Right forelimb (tissue), 1 donor: Measurements from ENCODE around the gene PMVK.
"Not testable (repeated sequence)": the region's sequence is repeated elsewhere in the genome, so short reads cannot be mapped to it uniquely, and the experiment has no call there.

Experiments
- DNase-seq: peaks from one replicate; pipeline ENCODE4 v3.0.0-alpha.2; 2018

The PMVK gene

DNA sequence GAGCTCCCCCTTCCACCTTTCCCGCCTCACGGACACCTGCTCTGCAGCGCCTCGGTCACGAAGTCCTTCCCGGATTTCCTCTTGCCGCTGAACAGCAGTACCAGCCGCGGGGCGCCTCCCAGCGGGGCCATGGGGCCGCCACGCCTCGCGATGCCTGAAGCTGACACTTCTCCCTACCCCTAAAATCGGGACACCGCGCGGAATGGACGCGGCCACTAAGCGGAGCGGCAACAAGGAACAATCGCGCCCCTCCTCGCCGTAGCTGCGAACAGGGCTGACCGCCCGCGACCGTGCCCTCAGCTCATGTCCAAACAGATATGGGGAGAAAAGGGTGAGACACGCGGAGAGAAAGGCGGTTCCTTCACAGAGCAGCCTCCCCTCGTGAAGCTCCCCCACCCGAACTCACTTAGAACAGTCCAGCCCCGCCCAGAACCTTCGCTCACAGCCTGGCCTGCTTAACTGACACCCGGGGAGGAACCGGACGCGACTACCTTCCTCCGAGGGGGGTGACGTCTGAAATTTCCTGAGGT lies at the start of gene PMVK:
Gene PMVK, minus strand, starts transcription at position 165 of the 530 bp plus-strand sequence. Its CDS starts 34 bp downstream, at position 131.
- peak; percentile 96 for DNase-seq

DNA sequence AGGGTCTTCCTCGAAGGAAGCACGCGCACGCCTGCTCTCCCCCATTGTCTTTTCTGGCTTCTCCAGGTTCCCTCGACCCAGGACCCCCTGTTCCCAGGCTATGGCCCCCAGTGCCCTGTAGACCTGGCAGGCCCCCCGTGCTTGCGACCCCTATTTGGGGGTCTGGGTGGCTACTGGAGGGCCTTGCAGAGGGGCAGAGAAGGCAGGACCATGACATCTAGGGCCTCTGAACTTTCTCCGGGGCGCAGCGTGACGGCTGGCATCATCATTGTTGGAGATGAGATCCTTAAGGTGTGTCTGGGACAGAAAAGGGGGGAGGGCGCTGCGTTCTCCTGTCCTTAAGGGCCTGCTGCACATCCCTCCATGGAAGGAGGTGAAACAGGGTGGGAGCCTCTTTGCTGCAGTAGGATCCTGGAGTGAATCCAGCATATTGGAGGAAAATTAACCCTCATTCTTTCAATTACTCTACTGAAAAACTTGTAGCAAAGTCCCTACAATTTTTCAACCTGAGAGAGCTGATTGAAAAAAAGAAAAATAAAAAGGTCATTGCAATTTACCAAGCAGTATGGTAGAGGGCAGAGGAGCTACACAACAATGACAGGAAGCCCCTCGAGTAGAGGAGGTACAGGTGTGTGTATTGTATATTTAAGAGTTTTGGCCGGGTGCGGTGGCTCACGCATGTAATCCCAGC lies 47.4 kb upstream of the PMVK start:
- DNase-seq, result no peak

DNA sequence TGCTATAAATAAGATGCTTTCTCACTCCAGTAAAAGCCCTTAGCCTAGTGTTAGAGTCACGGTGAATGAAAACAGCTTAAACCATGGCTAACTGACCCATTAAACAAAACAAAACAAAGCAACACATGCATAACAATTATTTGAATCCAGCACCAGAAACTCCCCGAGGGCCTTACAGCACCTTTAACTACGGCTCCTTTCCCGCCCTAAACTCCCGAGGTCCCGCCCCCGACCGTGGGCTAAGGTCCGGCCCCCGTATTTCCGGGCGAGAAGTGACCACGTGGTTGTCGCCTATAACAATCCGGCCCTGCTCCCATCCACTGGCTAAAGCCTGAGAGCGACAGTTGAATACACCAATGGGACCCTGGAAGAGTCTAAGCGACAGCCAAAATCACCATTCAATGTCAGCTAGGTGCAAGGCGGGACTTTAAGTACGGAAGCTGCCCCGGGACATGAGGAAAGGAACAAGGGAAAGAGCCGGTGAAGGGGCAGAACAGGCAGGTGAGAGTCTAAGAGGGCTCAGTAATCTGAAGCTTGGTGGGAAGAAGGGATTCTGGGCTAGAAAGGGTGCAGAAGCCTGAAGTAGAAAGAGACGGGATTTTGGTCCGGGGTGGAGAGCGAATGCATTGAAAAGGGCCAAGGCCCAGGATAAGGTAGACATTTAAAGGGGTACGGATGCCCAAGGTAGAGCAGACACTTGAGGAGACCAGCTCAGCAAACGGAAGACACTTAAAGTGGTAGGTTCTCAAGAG lies 46.6 kb upstream of the PMVK start, which contains the start of gene FLAD1:
Gene FLAD1, plus strand, starts transcription at position 448 of the 752 bp plus-strand sequence. CDS start 351 bp downstream, outside the sequence.
- DNase-seq, result peak; percentile 94

DNA sequence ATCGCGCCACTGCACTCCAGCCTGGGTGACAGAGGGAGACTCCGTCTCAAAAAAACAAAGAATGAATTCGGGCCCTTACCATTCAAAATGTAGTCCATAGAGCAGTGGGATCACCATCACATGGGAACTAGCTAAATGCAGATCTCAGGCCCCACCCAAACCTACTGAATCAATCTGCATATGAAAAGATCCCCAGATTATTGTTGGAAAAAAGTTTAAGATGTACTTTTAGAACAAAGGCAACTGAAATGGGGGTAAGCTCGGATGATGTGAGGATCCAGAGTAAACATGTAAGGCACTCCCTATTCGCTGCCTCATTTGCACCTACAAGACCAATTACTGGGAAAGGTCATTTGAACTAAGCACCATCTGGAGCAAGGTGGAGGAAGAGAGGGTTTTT lies 45.8 kb upstream of the PMVK start:
- no peak for DNase-seq

DNA sequence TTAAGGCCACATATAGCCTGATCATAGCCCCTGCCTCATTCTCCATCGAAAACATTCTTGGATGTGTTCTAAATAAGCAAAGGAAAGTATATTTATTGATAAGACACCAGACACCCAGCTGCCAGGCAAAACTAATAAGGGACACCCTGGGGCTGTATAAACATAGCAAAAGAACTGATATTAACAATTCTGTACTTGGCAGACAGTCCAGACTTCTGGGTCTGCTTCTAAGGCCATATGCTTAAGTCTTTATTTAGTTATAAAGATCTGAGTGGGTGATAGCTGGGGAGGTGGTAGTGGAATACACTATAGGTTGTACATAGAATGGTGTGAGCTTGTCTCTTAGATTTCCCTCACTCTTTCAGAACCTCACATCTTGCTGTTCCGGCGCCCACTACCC lies 41.8 kb upstream of the PMVK start:
- no peak for DNase-seq

DNA sequence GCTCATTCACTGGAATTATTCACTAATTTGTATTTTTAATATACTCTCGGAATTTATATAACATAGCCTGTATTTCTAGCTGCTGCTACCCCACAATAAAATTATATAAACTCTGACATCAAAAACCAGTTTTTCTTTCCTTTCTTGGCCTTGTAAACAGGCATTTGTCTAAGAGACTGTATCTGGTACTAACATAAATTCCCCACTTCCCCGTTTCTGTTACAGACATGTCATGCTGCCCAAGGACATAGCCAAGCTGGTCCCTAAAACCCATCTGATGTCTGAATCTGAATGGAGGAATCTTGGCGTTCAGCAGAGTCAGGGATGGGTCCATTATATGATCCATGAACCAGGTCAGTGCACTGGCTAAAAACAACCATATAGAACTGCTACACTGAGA lies 41.2 kb upstream of the PMVK start:
- not testable (repeated sequence) for DNase-seq

DNA sequence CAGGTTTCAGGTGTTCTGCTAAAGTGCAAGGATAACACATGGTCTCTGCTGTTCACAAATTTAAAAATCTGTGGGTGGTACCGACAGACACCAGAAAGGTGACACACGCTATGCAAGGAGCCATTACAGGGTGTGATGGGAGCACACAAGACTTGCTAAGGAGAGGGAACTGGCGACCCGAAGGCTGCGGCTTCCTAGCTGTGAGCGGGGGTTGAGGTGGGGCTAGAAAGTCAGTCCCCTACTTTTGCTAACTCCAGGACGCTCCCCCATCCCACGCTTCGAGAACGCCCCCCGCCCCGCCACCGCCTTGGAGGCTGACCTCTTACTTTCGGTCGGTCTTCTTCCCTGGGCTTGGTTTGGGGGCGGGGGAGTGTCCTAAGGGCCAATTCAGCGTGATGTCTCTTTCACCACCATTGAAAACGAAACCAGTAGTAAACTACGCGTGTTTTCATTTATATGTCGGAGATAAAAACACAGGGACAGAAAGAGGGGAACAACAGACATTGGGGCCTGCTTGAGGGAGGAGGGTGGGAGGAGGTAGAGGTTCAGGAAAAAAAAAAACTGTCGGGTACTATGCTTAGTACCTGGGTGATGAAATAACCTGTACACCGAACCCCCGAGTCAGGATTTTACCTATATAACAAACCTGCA lies 39.0 kb upstream of the PMVK start:
- DNase-seq, result peak; percentile 78

DNA sequence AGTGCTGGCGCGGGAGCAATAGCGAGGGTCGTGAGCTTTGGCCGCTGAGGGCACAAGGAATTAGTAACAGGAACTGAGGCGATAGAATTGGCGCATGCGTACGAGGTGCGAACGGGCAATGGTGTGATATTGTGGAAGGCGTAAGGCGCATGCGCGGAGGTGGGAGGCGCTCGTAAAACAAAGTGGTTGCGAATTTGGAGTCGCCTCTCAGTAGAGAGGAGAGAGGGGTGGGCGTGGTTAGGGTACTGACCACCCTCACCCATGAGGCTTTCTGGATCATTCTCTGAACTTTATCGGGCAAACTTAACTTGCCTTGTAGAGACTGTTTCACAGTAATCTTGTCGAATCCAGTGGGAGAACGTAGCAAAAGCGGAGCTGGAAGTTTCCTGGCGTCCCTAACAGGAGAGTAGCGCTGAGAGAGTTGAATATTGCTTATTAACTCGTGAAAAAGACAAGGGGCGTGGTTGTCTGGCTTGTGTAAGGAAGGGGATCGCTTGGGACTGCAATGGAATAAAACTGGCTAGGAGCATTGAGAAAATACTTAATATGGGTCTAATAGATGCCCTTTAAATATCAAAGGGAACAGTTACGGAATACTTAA lies 38.4 kb upstream of the PMVK start:
- peak; percentile 98 for DNase-seq

DNA sequence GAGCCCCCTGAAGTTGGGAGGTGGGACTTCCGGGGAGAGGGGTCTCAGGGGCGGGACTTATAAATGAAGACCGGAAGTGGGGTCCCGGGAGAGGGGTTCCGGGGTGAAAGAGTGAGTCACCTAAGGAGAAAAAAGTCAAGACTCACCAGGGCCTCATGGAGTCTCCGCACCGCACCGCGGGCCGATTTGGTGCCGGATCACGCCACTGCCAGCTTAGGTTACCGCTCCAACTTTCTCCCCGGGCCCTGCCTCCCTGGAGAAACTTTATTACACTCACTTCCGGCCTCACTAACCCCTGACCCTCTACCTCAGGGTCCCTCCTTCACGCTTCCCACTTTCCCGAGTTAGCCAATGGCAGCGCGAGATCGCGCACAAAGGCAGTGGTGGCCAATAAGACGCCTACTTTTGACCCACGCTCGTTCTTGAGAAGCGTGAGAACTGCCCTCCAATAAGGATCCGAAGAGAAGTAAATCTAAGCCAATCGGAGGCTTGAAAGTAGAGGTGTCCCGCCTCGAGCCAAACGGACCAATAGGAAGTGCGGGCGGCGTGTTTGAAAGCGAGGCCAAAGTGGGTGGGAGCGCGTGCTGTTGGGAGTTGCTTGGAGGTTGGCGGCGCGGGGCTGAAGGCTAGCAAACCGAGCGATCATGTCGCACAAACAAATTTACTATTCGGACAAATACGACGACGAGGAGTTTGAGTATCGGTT lies 37.7 kb upstream of the PMVK start, which contains the start of gene CKS1B:
Gene CKS1B, plus strand, starts transcription at position 580 of the 706 bp plus-strand sequence. Its CDS starts 65 bp downstream, at position 645.
- DNase-seq, result peak; percentile 100

DNA sequence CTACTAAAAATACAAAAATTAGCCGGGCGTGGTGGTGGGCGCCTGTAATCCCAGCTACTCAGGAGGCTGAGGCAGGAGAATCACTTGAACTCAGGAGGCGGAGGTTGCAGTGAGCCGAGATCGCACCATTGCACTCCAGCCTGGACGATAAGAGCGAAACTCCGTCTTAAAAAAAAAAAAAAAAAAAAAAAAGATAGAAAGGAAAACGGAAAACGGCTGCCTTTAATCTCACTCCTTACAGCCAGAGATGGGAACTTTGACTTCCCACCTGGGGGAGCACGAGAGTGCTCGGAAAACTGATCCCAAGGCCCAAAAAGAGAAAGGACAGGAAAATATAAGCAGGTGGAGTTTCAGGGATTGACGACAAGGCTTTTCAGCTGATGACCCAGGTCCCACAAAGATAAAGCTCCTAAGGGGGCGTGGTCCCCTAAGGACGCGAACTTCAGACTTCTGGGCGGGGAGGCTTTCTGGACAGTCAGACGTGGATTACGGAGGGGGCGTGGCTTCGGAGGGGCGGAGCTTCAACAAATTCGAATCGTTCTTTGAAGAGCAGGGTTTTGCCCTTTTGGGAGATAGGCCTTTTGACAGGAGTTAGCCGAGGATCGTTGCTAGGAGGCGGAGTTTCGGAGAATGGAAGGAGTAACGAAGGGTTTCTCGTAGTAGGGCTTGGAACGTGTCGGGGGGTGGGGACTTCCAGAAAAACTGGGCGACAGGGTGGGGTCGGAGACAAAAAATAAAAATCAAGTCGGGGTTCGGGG lies 37.0 kb upstream of the PMVK start:
- peak; percentile 95 for DNase-seq

DNA sequence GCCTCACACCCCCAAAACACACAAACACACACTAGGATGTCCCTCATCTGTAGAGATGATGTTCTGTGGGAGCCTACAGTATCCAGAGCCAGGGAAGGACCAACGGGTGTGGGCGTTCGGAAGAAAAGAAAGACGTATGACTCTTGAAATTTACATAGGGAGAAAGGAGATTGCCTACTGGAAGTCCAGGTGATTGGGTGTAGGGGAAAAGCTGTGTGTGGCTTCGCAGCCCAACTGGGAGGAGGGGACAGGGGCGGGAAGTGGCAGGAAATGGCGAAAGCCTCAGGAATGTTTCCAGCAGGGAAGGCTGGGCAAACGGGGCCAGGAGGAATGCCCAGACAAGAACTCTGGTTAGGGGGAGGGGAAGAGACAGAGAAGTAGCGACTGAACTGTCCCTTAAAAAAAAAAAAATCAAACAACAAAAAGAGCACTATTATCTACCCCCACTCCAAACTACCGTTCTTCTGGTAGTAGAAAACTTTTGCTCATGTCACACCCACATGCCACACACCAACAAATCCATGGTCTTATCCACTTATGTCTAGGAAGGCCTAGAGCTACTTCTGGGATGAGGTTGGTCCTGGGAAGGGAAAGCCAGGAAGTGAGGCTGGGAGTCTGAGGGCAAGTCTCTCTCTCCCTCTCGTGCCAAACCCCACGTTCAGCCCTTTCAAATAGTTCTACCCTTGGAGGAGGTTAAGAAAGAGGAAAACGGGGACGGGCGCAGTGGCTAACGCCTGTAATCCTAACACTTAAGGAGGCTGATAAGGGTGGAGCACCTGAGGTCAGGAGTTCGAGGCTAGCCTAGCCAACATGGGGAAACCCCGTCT lies 36.2 kb upstream of the PMVK start:
- peak; percentile 74 for DNase-seq

DNA sequence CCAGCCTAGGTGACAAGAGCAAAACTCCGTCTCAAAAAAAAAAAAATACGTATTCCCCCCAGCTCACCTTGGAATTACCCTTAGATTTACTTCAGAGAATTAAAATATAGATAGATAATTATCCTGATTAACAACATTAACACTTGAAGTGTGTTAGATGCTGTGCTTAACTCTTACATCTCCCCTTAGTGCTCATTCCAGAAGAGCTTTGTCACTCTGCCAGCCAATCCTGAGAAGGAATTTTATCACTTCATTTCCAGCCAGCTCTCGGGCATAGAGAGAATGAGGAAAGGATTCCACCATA lies 35.6 kb upstream of the PMVK start:
- DNase-seq, result no peak

DNA sequence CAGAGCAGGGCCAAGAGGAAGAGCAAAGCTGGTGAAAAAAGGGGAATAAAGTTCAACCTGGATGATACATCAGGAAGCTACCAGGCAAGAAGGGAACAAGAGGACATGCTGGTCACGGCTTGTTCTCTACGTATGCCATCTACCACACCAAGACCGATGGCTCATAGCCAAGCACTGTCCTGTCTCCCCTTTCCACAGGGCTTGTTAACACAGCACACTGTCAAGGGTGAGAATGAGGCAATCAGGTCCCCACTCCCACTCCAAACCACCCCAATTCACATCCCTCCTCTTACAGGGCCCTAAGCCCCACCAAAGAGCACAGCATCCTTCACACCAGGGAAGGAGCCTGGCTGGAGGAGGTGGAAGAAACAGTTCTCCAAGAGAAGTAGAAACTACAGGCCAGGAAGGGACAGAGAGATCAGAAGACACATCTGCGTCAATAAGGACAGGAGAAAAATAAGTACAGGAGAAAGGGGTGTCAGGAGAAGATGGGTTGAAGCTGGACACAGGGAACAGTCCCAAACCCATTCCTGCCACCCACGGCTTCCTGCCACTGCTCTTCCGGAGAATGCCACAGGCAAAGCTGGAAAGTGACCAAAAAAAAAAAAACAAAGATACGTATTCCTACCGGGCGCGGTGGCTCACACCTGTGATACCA lies 35.0 kb upstream of the PMVK start:
- no peak for DNase-seq

DNA sequence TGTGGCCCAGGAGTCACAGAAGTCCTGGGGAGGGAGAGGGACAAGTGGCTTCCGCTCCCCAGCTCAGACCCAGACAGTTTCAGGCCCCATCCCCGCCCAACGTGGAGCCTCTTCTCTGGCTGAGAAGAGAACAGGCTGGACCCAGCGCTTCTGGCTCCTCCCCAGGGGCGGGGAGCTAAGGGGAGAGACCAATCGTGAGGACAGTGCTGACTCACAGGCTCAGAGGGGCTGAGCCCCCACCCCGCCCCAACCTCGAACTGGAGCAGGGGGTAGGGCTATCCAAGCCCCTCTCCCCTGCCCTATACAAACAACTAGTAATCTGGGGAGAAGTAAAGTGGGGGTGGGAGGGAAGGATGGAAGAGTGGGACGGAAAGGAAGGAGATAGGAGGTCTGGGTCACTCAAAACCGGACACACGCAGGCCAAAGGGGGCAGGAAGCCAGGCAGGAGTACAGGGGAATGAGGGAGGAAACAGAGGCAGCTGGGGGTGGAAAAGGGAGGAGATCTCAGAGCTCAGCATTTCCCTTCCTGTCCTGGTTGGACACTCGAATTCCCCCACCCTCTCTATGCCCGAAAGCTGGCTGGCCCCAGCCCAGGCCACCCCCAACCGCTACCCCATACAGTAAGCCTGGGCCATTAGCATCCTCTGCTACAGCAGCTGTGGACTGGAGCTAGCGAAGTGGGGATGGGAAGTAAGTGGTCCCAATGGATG lies 34.3 kb upstream of the PMVK start, which contains the start of gene SHC1:
Gene SHC1, minus strand, starts transcription at position 117 of the 710 bp plus-strand sequence. CDS start 221 bp downstream, outside the sequence.
- DNase-seq, result peak; percentile 95

DNA sequence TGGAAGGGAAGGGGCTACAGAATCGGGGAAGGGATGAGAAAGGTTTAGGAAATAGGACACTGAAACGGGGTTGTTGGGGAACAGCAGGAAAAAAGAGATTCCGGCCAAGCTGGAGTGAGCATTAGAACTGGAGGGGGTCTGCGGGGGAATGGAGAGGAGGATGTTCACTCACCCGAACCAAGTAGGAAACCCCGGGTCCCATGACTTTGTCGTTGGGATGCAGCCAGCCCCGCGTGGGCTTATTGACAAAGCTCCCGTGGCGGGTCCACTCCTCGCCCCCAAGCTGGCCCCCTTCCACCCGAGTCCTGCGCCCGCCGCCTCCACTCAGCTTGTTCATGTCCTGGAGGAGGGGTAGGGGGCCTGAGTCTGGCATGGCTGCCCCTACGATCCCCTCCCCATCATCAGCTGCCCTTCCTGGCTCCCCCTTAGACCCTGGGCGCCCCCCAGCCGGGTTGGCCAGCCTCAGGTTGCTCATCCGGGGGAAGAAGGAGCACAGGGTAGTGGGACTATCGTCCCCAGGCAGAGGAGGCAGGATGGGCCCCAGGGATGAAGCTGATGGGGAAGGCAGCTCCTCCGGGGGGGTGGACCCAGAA lies 33.4 kb upstream of the PMVK start:
- no peak for DNase-seq

DNA sequence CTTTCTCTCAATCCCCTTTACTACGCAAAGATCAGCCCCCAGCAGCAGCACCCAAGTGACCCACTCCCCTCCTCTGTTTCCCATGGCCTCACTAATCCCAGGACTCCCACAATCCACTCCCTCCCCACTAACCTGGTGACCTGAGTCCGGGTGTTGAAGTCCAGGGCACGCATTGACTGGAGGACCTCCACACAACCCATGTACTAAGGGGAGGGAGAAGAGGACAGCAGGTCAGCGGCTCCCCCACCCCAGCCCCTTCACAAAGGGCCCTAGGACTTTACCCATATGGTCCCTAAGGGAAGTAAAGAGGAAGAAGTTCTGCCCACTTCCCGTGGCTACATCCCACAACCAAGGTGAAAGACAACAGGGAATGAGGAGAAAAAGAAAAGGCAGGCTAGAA lies 32.7 kb upstream of the PMVK start:
- DNase-seq, result no peak

DNA sequence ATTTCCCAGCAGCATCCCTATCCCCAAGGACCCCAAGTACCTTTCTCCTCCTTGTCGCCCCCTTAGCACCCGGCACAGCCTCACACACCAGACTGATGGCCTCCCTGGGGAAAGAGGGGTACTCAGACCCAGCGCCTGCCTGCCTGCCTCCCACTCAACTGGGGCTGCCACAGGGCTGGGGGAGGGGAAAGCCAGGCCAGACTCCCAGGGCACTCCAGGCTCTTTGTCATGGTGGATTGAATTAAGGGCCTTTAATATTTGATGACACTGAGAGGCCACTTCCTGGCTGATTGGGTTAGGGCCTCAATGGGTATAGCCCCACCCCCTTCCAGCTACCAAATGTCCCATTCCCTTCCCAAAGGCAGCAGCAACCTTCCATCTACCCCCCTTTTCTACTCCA lies 32.2 kb upstream of the PMVK start:
- no peak for DNase-seq

DNA sequence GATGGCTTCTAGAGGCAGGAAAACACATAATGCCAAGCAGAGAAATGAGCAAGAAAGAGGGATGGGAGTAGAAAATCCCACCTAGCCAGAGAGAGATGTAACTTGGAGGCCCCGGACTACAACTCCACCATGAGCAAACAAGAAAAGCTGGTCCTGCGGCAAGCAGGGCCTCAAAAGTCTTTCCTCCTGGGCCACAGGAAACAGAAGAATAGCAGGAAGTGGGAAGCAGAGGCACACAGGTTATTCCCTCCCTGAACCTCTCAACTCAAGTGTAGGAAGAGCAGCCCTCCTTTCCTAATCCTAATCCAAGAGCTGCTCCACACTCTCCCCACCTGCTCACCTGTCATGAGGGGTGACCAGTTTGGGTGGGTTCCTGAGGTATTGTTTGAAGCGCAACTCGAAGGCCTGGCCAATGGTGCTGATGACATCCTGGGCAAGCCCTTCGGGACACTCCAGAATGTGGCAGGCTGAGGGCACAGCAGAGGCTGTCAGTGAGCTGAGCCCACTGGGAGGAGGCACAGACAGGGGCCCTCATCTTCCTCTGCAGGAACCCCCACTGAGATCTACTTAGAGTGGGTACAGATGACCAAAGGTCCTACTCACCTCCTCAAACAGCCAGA lies 30.9 kb upstream of the PMVK start:
- DNase-seq, result no peak
